Neural cell (in vitro differentiated cells): ENCODE measurements around the gene LPCAT4. TPM values are rescaled to one million over a fixed set of nuclear protein-coding genes. Genes with fewer than 3 reads are reported as not detected.

Experiments
- H2AFZ ChIP-seq: fragments of 200-600, 300-800 bp; sonication (generic), shearing (Covaris generic); 2 replicates; pipeline ENCODE4 v1.6.0; 2014; ENCODE audit warnings: low read depth, mild to moderate bottlenecking, antibody characterized with exemption, low read length, moderate library complexity
- H3F3A ChIP-seq: fragments of 200-600 bp; shearing (Covaris generic); 2 replicates; pipeline ENCODE4 v1.6.1; 2016; ENCODE audit warnings: mild to moderate bottlenecking, moderate library complexity, mixed read lengths, antibody characterized with exemption, low read length; ENCODE audit not compliant: insufficient read depth, poor library complexity, severe bottlenecking
- H3K27ac ChIP-seq: fragments of 200-600, 300-800 bp; sonication (generic), shearing (Covaris generic); 2 replicates; pipeline ENCODE4 v1.5.1; 2014; ENCODE audit warnings: mild to moderate bottlenecking, low read length, moderate library complexity
- H3K27me3 ChIP-seq: fragments of 300-800, 200-600 bp; sonication (generic), shearing (Covaris generic); 2 replicates; pipeline ENCODE4 v1.6.0; 2014; ENCODE audit warnings: mild to moderate bottlenecking, low read depth, low read length, moderate library complexity; ENCODE audit not compliant: insufficient read depth
- H3K36me3 ChIP-seq: fragments of 300-800, 200-600 bp; sonication (generic), shearing (Covaris generic); 2 replicates; pipeline ENCODE4 v1.5.1; 2014; ENCODE audit warnings: mild to moderate bottlenecking, antibody characterized with exemption, low read length, moderate library complexity; ENCODE audit not compliant: insufficient read depth
- H3K4me2 ChIP-seq: fragments of 300-800, 200-600 bp; sonication (generic), shearing (Covaris generic); 2 replicates; pipeline ENCODE4 v1.6.0; 2014; ENCODE audit warnings: mild to moderate bottlenecking, low read length
- H3K4me3 ChIP-seq: fragments of 300-800, 200-600 bp; sonication (generic), shearing (Covaris generic); 2 replicates; pipeline ENCODE4 v1.5.1; 2014; ENCODE audit warnings: mild to moderate bottlenecking, low read length, moderate library complexity
- H3K79me2 ChIP-seq: fragments of 200-600 bp; shearing (Covaris generic); replicated peaks from 2 replicates; pipeline ENCODE4 v1.6.0; 2014; ENCODE audit warnings: mild to moderate bottlenecking, low read length, moderate library complexity; ENCODE audit not compliant: insufficient read depth
- H3K9ac ChIP-seq: fragments of 300-800, 200-600 bp; sonication (generic), shearing (Covaris generic); 2 replicates; pipeline ENCODE4 v1.6.1; 2016; ENCODE audit warnings: mild to moderate bottlenecking, low read length, mixed read lengths
- H3K9me2 ChIP-seq: fragments of 200-600 bp; shearing (Covaris generic); 2 replicates; pipeline ENCODE4 v1.6.1; 2016; ENCODE audit warnings: mild to moderate bottlenecking, low read length, mixed read lengths; ENCODE audit not compliant: insufficient read depth
- H3K9me3 ChIP-seq: fragments of 200-600, 300-800 bp; sonication (generic), shearing (Covaris generic); 2 replicates; pipeline ENCODE4 v1.6.1; 2016; ENCODE audit warnings: mild to moderate bottlenecking, mixed run types, low read length, moderate library complexity, mixed read lengths
- H4K20me1 ChIP-seq: fragments of 200-600 bp; shearing (Covaris generic); 2 replicates; pipeline ENCODE4 v1.6.1; 2016; ENCODE audit warnings: mild to moderate bottlenecking, mixed run types; ENCODE audit not compliant: insufficient read depth
- CTCF ChIP-seq: fragments of 450-650 bp; IDR thresholded peaks from 2 replicates; pipeline ENCODE4 v1.5.1; 2014; ENCODE audit warnings: antibody characterized with exemption, mild to moderate bottlenecking, moderate library complexity; ENCODE audit not compliant: poor library complexity, severe bottlenecking
- EP300 ChIP-seq: fragments of 450-650 bp; conservative IDR thresholded peaks from 2 replicates; pipeline ENCODE4 v1.6.1; 2014; ENCODE audit warnings: antibody characterized with exemption, mild to moderate bottlenecking, moderate library complexity; ENCODE audit not compliant: poor library complexity, severe bottlenecking
- EZH2 ChIP-seq: fragments of 200-600, 300-800 bp; shearing (Covaris generic), sonication (generic); IDR thresholded peaks from 2 replicates; pipeline ENCODE4 v1.6.1; 2014; ENCODE audit warnings: antibody characterized with exemption, low read length, borderline replicate concordance, mild to moderate bottlenecking; ENCODE audit not compliant: insufficient read depth, poor library complexity, severe bottlenecking
- MXI1 ChIP-seq: fragments of 450-650 bp; conservative IDR thresholded peaks from 2 replicates; pipeline ENCODE4 v1.6.1; 2014; ENCODE audit warnings: antibody characterized with exemption, mild to moderate bottlenecking; ENCODE audit not compliant: poor library complexity, severe bottlenecking
- POLR2AphosphoS5 ChIP-seq: IDR thresholded peaks from 2 replicates; pipeline ENCODE4 v1.6.1; 2012
- RAD21 ChIP-seq: fragments of 450-650 bp; conservative IDR thresholded peaks from 2 replicates; pipeline ENCODE4 v1.6.1; 2014; ENCODE audit warnings: antibody characterized with exemption, mild to moderate bottlenecking, moderate library complexity
- REST ChIP-seq: IDR thresholded peaks from 2 replicates; pipeline ENCODE4 v1.6.1; 2012; ENCODE audit warnings: borderline replicate concordance
- SMC3 ChIP-seq: fragments of 450-650 bp; conservative IDR thresholded peaks from 2 replicates; pipeline ENCODE4 v1.6.1; 2014; ENCODE audit warnings: antibody characterized with exemption, mild to moderate bottlenecking, moderate library complexity; ENCODE audit not compliant: poor library complexity
- TAF1 ChIP-seq: IDR thresholded peaks from 2 replicates; pipeline ENCODE4 v1.6.1; 2012; ENCODE audit warnings: low read depth
- polyA plus RNA-seq: library from polyadenylated mRNA; depleted of rRNA; stranded (reverse); fragments of >200 nt; gene quantifications from 2 replicates; pipeline ENCODE4 v1.2.3, GENCODE V29; 2014

LPCAT4 gene
- polyA plus RNA-seq, 1 donor from 2014 or later, result 76.7 TPM

GRCh38 chr15:34324933-34325332 lies 42.1 kb downstream of the LPCAT4 start:
- H3K4me2 ChIP-seq, result no peak overlapping the region
- no peak overlapping the region for H3K9ac ChIP-seq
- no peaks in the 10 kb centered on the region for H3F3A ChIP-seq
- peaks cover 3% of the 10 kb centered on the region for H3K9me3 ChIP-seq
- H3K27me3 ChIP-seq, result no peaks in the 10 kb centered on the region
- TF ChIP-seq TAF1, result no peak
- no peak for TF ChIP-seq MXI1
- TF ChIP-seq REST, result no peak
- TF ChIP-seq EP300, result no peak
- no peak for TF ChIP-seq EZH2
- TF ChIP-seq SMC3, result no peak
- no peak for TF ChIP-seq CTCF
- TF ChIP-seq POLR2AphosphoS5, result no peak
- TF ChIP-seq RAD21, result no peak
- no peaks in the 10 kb centered on the region for H3K9me2 ChIP-seq
- no peaks in the 10 kb centered on the region for H3K79me2 ChIP-seq
- no peak overlapping the region for H2AFZ ChIP-seq
- H3K4me3 ChIP-seq, result no peak overlapping the region
- no peak overlapping the region for H3K27ac ChIP-seq
- H4K20me1 ChIP-seq, result no peaks in the 10 kb centered on the region
- H3K36me3 ChIP-seq, result no peaks in the 10 kb centered on the region

- Histone ChIP-seq H3K36me3 (no peaks in the 10 kb centered on the region), H3K9ac (no peak overlapping the region), H4K20me1 (no peaks in the 10 kb centered on the region), H3K4me2 (no peak overlapping the region), H3K9me2 (no peaks in the 10 kb centered on the region), H3K79me2 (no peaks in the 10 kb centered on the region), H3K4me3 (no peak overlapping the region), H3K9me3 (peaks cover 3% of the 10 kb centered on the region), H3K27ac (no peak overlapping the region), H3K27me3 (no peaks in the 10 kb centered on the region), H3F3A (no peaks in the 10 kb centered on the region), H2AFZ (no peak overlapping the region)
- TF ChIP-seq RAD21 (no peak), SMC3 (no peak), POLR2AphosphoS5 (no peak), EZH2 (no peak), EP300 (no peak), MXI1 (no peak), TAF1 (no peak), CTCF (no peak), REST (no peak)
Observed at GRCh38 chr15:34323217-34323616, 43.8 kb downstream of the LPCAT4 start.
